H1 (cell line): ENCODE data around the gene TLE3.

Source experiments
- CHD2 ChIP-seq: IDR thresholded peaks from 2 replicates; pipeline ENCODE4 v1.6.1; 2012; ENCODE audit warnings: low read length, improper control_type of control experiment
- CTCF ChIP-seq, 3 experiments: IDR thresholded peaks; 1 replicate in 2 of 3; 2 replicates in 1 of 3; pipeline versions ENCODE4 v1.5.1 to v1.6.1; 2011; ENCODE audit warnings: low read length in 3 of 3, mild to moderate bottlenecking in 3 of 3, inconsistent platforms in 2 of 3, low read depth in 1 of 3, moderate library complexity in 1 of 3; ENCODE audit not compliant: insufficient read depth in 1 of 3; ENCODE audit errors: control extremely low read depth in 1 of 3
- JUN ChIP-seq: IDR thresholded peaks from 2 replicates; pipeline ENCODE4 v1.6.1; 2011; ENCODE audit warnings: low read depth, mild to moderate bottlenecking, improper control_type of control experiment, low read length
- POLR2A ChIP-seq, 2 experiments: IDR thresholded peaks; 1 replicate in 1 of 2; 2 replicates in 1 of 2; pipeline ENCODE4 v1.6.1; 2011; ENCODE audit warnings: low read depth in 2 of 2, low read length in 2 of 2, mild to moderate bottlenecking in 2 of 2; ENCODE audit errors: control extremely low read depth in 1 of 2
- RAD21 ChIP-seq, 2 experiments: IDR thresholded peaks in 1 of 2; conservative IDR thresholded peaks in 1 of 2; 2 replicates each; pipeline ENCODE4 v1.6.1; 2011; ENCODE audit warnings: low read depth in 2 of 2, low read length in 2 of 2, improper control_type of control experiment in 1 of 2, inconsistent platforms in 1 of 2, mild to moderate bottlenecking in 1 of 2, moderate library complexity in 1 of 2
- RFX5 ChIP-seq: IDR thresholded peaks from 2 replicates; pipeline ENCODE4 v1.6.1; 2011; ENCODE audit warnings: low read depth, low read length, improper control_type of control experiment, borderline replicate concordance

GRCh38 chr15:70065006-70065722, 32.6 kb downstream of the TLE3 start:
- no peak for TF ChIP-seq RFX5
- TF ChIP-seq POLR2A (IDR thresholded peaks at IDR 0.05; ENCODE audit: control extremely low read depth in 1 of 2, low read depth in 2 of 2, low read length in 2 of 2) = no peak
- no peak for TF ChIP-seq CHD2
- TF ChIP-seq RAD21 (IDR thresholded peaks at IDR 0.05 in 1 of 2, conservative IDR thresholded peaks at IDR 0.05 in 1 of 2; ENCODE audit: low read depth in 2 of 2, low read length in 2 of 2) = no peak
- TF ChIP-seq CTCF (IDR thresholded peaks at IDR 0.05; ENCODE audit: control extremely low read depth in 1 of 3, insufficient read depth in 1 of 3, low read depth in 1 of 3, low read length in 3 of 3) = no peak
- no peak for TF ChIP-seq JUN
